ENCODE results near the gene GPR146. TPM values are rescaled to one million over a fixed set of nuclear protein-coding genes. Genes with fewer than 3 reads are reported as not detected.

Gene GPR146
- total RNA-seq, 1 donor from 2014 or later, result 1.9 TPM

DNA sequence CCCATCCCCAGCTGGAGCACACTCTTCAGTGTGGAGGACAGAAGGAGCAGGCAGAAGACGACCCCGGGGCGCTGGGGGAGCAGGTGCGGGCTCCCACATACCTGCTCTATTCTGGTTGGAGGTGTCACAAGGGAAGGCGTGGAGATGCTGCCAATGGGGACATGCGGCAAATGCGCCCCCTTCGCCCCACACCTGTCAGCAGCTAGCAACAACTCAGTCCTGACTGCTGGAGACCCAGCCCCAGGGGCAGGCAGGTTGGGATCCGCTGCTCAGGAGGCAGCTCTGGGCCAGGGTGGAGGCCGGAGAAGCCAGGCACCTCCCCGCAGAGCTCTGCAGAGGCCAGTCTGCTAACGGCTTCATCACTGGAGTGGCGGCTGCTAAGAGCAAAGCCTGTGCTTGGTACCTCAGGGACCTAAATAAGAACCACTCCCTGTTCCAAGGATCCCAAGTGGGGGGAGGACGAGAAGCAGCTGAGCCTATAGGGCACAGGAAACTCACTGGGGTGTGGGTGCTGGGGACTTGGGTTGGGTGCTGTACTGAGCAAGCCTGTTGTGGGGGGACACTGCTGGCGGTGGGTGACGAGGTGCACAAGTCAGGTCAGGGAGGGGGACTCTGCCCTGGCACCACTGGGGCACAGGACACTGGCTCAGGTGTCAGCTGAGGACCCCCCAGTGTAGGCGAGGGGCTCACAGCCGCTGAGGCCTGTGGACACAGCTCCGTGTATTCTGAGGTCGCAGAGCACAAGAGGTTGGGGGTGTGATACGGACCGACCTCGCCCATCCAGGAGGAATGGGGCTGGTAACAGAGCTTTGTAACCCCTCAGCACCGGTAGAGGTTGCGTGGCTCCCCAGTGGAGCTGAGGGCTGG is 19.2 kb upstream of the GPR146 start:
- Mint-ChIP-seq H3K36me3 (ENCODE audit: insufficient read depth) (peaks cover 15% of the 10 kb centered on the region), H3K4me3 (ENCODE audit: low read depth) (no peak overlapping the region), H3K27me3 (no peaks in the 10 kb centered on the region), H3K9me3 (ENCODE audit: low read depth) (no peaks in the 10 kb centered on the region), H3K27ac (no peak overlapping the region), H3K4me1 (ENCODE audit: low read depth) (peaks cover 17% of the 10 kb centered on the region)
- TF ChIP-seq CTCF (IDR thresholded peaks at IDR 0.05; ENCODE audit: unreplicated experiment), result no peak
- DNase-seq (ENCODE audit: low spot score, unreplicated experiment), result no peak

GRCh38 chr7:1025743-1026581 is 18.4 kb upstream of the GPR146 start:
- no peaks in the 10 kb centered on the region for H3K9me3 Mint-ChIP-seq (ENCODE audit: low read depth)
- peak overlapping the region; percentile 25 for H3K27ac Mint-ChIP-seq
- peaks cover 17% of the 10 kb centered on the region for H3K4me1 Mint-ChIP-seq (ENCODE audit: low read depth)
- peak overlapping the region; percentile 19 for H3K4me3 Mint-ChIP-seq (ENCODE audit: low read depth)
- DNase-seq (ENCODE audit: low spot score, unreplicated experiment), result no peak
- H3K27me3 Mint-ChIP-seq, result no peaks in the 10 kb centered on the region
- TF ChIP-seq CTCF (IDR thresholded peaks at IDR 0.05; ENCODE audit: unreplicated experiment), result no peak
- peaks cover 15% of the 10 kb centered on the region for H3K36me3 Mint-ChIP-seq (ENCODE audit: insufficient read depth)

DNA sequence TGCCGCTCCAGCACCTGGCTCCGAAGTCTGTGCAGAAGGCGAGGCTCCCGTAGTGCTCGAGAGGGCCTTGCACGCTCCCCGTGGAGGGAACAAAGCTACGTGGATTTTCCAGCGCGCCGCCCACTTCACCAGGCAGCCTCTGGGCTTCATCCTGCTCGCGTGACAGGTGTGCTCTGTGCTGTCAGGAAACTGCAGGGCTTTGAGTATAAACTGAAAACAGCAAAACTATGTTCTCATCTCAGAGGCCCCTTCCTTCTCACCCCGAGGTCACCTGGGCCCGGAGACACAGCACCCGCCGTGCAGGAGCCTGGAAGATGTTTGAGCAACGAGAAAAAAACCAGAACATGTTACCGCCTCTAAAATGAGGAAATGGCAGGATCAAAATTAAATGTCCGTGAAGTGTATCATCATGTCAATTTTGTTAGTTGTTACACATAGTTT is 17.6 kb upstream of the GPR146 start:
- Mint-ChIP-seq H3K27me3 (no peaks in the 10 kb centered on the region), H3K9me3 (ENCODE audit: low read depth) (no peaks in the 10 kb centered on the region), H3K4me3 (ENCODE audit: low read depth) (peak overlapping the region; percentile 75), H3K4me1 (ENCODE audit: low read depth) (peaks cover 17% of the 10 kb centered on the region), H3K27ac (no peak overlapping the region), H3K36me3 (ENCODE audit: insufficient read depth) (peaks cover 9% of the 10 kb centered on the region)
- TF ChIP-seq CTCF (IDR thresholded peaks at IDR 0.05; ENCODE audit: unreplicated experiment), result no peak
- DNase-seq (ENCODE audit: low spot score, unreplicated experiment), result no peak

DNA sequence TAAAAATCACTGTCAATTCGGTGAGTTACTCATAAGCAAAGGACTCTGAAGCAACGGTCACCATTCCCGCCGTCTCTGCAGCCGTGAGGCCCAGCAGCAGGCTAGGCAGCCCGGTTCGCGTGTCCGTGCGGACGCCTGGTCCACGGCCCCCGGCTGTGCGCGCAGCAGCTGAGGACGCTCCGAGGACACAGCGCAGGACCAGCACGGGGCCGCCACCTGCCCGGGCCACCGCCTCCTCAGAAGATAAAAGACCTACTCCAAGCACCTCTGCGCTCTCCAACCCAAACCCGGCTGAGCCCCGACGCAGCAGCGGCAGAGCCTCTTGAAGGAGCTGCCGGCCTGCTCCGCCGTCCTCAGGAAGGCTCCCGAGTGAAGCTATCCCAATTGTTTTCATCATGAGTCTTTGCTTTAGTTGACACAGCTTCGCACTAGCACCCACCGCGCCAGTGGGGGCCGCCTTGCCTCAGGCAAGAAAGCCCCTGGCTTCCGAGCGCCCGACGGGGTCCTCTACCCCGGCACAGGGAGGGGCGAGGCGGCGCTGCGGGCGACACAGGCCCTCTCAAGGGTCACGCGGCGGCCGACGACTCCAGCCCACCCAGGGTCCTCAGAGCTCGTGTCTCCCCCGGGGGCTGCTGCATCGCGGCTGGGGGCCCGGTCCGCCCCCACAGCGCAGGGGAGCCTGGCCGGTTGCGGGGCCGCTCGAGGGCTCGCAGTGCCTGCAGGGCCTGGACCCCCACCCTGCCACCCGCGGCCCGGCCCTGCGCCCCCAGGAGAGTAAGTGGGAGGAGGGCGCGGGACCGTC is 16.9 kb upstream of the GPR146 start:
- peak overlapping the region; percentile 82 for H3K27ac Mint-ChIP-seq
- peak overlapping the region; percentile 75 for H3K4me3 Mint-ChIP-seq (ENCODE audit: low read depth)
- no peak for TF ChIP-seq CTCF (IDR thresholded peaks at IDR 0.05; ENCODE audit: unreplicated experiment)
- DNase-seq (ENCODE audit: low spot score, unreplicated experiment), result no peak
- peaks cover 7% of the 10 kb centered on the region for H3K36me3 Mint-ChIP-seq (ENCODE audit: insufficient read depth)
- peaks cover 17% of the 10 kb centered on the region for H3K4me1 Mint-ChIP-seq (ENCODE audit: low read depth)
- no peaks in the 10 kb centered on the region for H3K9me3 Mint-ChIP-seq (ENCODE audit: low read depth)
- no peaks in the 10 kb centered on the region for H3K27me3 Mint-ChIP-seq
